IPS DF 6.9 (cell line): ENCODE measurements around the gene TRIM73.
"Not testable (repeated sequence)": the region's sequence is repeated elsewhere in the genome, so short reads cannot be mapped to it uniquely, and the experiment has no call there.

Source experiments
- DNase-seq: peaks from one replicate; pipeline ENCODE4 v3.0.0-alpha.2; 2013; ENCODE audit warnings: low read depth, low spot score
- H3K27ac ChIP-seq: one replicate; pipeline ENCODE4 v1.5.1; 2013; ENCODE audit warnings: low read length, control low read depth
- H3K27me3 ChIP-seq: 2 replicates; pipeline ENCODE4 v1.6.1; 2013; ENCODE audit warnings: mild to moderate bottlenecking, low read length; ENCODE audit not compliant: control insufficient read depth, insufficient read depth
- H3K36me3 ChIP-seq: 2 replicates; pipeline ENCODE4 v1.6.1; 2013; ENCODE audit warnings: low read length; ENCODE audit not compliant: control insufficient read depth, insufficient read depth
- H3K4me1 ChIP-seq: 2 replicates; pipeline ENCODE4 v1.6.1; 2013; ENCODE audit warnings: low read length; ENCODE audit not compliant: control insufficient read depth, insufficient read depth
- H3K4me3 ChIP-seq: 2 replicates; pipeline ENCODE4 v1.5.1; 2013; ENCODE audit warnings: mild to moderate bottlenecking, low read length
- H3K9me3 ChIP-seq: 2 replicates; pipeline ENCODE4 v1.6.1; 2013; ENCODE audit warnings: low read length, inconsistent platforms; ENCODE audit not compliant: control insufficient read depth, insufficient read depth
- WGBS: extraction: QIAGEN DNeasy Blood & Tissue Kit; methylation state at CpG from one replicate; pipeline ENCODE4 v1.1.7; 2013; ENCODE audit warnings: mixed read lengths, missing lambda C conversion rate; ENCODE audit not compliant: insufficient read length, insufficient coverage; 5-methylcytosine and 5-hydroxymethylcytosine counted together

Gene TRIM73

GRCh38 chr7:75442465-75443111 is 47.2 kb downstream of the TRIM73 start:
- not testable (repeated sequence) for H3K36me3 ChIP-seq, H3K9me3 ChIP-seq, H3K27ac ChIP-seq, DNase-seq, H3K27me3 ChIP-seq, H3K4me1 ChIP-seq
- no CpG with 5 or more reads among the region's 76 CpGs for WGBS
- H3K4me3 ChIP-seq: peak overlapping the region; percentile 60; the same call in 1 of the 2 replicates

GRCh38 chr7:75449946-75450345 is 54.5 kb downstream of the TRIM73 start:
- no CpG with 5 or more reads among the region's 5 CpGs for WGBS
- not testable (repeated sequence) for H3K27me3 ChIP-seq, H3K27ac ChIP-seq, H3K4me3 ChIP-seq, H3K4me1 ChIP-seq, H3K9me3 ChIP-seq, H3K36me3 ChIP-seq, DNase-seq

- not testable (repeated sequence) for H3K4me3 ChIP-seq, H3K27ac ChIP-seq, DNase-seq, H3K36me3 ChIP-seq, H3K27me3 ChIP-seq, H3K9me3 ChIP-seq, H3K4me1 ChIP-seq
- WGBS: no CpG with 5 or more reads among the region's 4 CpGs
Measured at GRCh38 chr7:75452494-75452955, 57.1 kb downstream of the TRIM73 start.
